ENCODE data around the gene LRFN2.

The LRFN2 gene

DNA sequence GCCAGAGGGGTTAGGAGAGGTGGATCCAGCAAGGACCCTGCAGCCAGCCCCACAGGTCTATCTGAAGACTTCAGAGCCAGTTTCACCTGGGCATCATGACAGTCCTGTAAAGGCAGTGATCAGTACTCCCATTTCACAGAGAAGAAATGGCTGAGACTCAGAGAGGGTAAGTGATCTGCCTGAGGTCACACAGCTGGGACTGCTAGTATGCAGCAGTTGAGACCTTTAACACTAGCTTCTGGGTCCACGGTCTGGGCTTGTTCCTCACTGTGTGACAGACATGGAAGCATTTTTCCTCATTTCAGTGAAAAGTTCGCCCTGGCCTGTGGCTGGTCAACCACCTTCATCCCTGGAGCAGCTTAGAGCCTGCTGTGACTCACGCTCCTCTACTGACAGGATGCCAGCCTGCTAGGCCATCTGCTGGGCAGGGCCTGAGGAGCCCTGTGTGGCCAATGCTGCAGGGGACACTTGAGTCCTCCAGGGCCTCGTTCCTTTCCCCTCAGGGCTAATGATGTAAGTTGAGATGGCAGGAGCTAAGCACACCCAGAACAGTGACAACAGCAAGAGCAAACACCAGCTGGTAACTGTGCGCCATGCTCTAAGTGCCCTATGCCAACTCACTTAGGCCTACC, 192.0 kb downstream of the LRFN2 start:
- peaks cover under 1% of the 10 kb centered on the region for H3K4me1 ChIP-seq (ENCODE audit: insufficient read depth, low read length, poor library complexity, severe bottlenecking)
- H3K27me3 ChIP-seq (ENCODE audit: insufficient read depth, low read length, poor library complexity, severe bottlenecking) = no peaks in the 10 kb centered on the region
- H3K9me3 ChIP-seq (ENCODE audit: insufficient read depth, low read depth, low read length) = no peaks in the 10 kb centered on the region
- H4K20me1 ChIP-seq (ENCODE audit: insufficient read depth, low read length, poor library complexity, severe bottlenecking) = no peaks in the 10 kb centered on the region
- no peak overlapping the region for H3K4me3 ChIP-seq (ENCODE audit: low read length, poor library complexity, severe bottlenecking)
- TF ChIP-seq CTCF (conservative IDR thresholded peaks at IDR 0.05; ENCODE audit: low read length) (no peak), EZH2phosphoT487 (IDR thresholded peaks at IDR 0.05; ENCODE audit: borderline replicate concordance) (no peak)
- no peaks in the 10 kb centered on the region for H3K36me3 ChIP-seq (ENCODE audit: insufficient read depth, low read length)
- no peaks in the 10 kb centered on the region for H3K79me2 ChIP-seq (ENCODE audit: insufficient read depth, low read length)
- no peak overlapping the region for H3K9ac ChIP-seq (ENCODE audit: low read depth, low read length, poor library complexity, severe bottlenecking)
- no peak overlapping the region for H2AFZ ChIP-seq (ENCODE audit: low read length)
- H3K4me2 ChIP-seq (ENCODE audit: low read depth, low read length, poor library complexity, severe bottlenecking) = no peak overlapping the region
- H3K9me2 ChIP-seq (replicated peaks; ENCODE audit: low read depth, low read length) = no peaks in the 10 kb centered on the region
- H3F3A ChIP-seq (ENCODE audit: low read depth) = no peaks in the 10 kb centered on the region

DNA sequence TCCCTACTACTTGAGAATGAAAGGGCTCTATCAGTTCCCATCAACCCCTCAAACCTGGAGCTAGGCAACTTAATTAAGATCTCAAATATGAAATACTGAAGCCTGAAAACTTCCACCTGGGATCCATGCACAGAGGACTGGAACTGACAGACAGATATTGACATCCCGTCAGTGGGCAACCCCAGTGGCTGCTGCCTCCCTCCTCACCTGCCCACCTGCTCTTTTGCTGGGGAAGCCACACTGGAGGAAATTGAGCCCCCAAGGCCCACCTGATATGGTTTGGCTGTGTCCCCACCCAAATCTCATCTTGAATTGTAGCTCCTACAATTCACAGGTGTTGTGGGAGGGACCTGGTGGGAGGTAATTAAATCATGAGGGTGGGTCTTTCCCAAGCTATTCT, 192.8 kb downstream of the LRFN2 start:
- no peak overlapping the region for H3K9ac ChIP-seq (ENCODE audit: low read depth, low read length, poor library complexity, severe bottlenecking)
- no peak overlapping the region for H2AFZ ChIP-seq (ENCODE audit: low read length)
- H3K9me3 ChIP-seq (ENCODE audit: insufficient read depth, low read depth, low read length) = no peaks in the 10 kb centered on the region
- H3K79me2 ChIP-seq (ENCODE audit: insufficient read depth, low read length) = no peaks in the 10 kb centered on the region
- no peaks in the 10 kb centered on the region for H3K27me3 ChIP-seq (ENCODE audit: insufficient read depth, low read length, poor library complexity, severe bottlenecking)
- H3F3A ChIP-seq (ENCODE audit: low read depth) = no peaks in the 10 kb centered on the region
- TF ChIP-seq EZH2phosphoT487 (IDR thresholded peaks at IDR 0.05; ENCODE audit: borderline replicate concordance) (no peak), CTCF (conservative IDR thresholded peaks at IDR 0.05; ENCODE audit: low read length) (no peak)
- H3K4me1 ChIP-seq (ENCODE audit: insufficient read depth, low read length, poor library complexity, severe bottlenecking) = peaks cover 9% of the 10 kb centered on the region
- no peaks in the 10 kb centered on the region for H3K36me3 ChIP-seq (ENCODE audit: insufficient read depth, low read length)
- no peak overlapping the region for H3K4me2 ChIP-seq (ENCODE audit: low read depth, low read length, poor library complexity, severe bottlenecking)
- no peaks in the 10 kb centered on the region for H3K9me2 ChIP-seq (replicated peaks; ENCODE audit: low read depth, low read length)
- H4K20me1 ChIP-seq (ENCODE audit: insufficient read depth, low read length, poor library complexity, severe bottlenecking) = no peaks in the 10 kb centered on the region
- H3K4me3 ChIP-seq (ENCODE audit: low read length, poor library complexity, severe bottlenecking) = no peak overlapping the region

DNA sequence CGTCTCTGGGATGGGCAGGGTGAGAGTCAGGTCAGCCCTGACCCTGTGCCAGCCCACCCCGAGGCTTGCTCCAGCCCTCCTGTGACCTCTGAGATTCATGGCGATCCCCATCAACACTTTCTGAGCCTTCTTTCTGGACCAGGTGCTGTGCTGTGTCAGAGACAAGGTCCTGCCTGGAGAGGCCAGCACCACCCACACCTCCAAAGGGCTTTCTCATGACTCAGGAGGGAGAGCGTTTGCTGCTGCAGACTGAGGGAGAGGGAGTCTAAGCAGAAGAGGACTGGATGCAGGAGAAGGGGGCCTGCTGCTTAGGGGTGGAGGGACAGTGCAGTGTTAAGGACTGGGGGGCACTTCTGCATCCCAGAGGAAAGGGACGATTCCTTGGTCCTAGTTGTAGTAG, 193.5 kb downstream of the LRFN2 start:
- Histone ChIP-seq H3K9ac (ENCODE audit: low read depth, low read length, poor library complexity, severe bottlenecking) (no peak overlapping the region), H3K9me2 (replicated peaks; ENCODE audit: low read depth, low read length) (no peaks in the 10 kb centered on the region), H3K79me2 (ENCODE audit: insufficient read depth, low read length) (no peaks in the 10 kb centered on the region), H4K20me1 (ENCODE audit: insufficient read depth, low read length, poor library complexity, severe bottlenecking) (no peaks in the 10 kb centered on the region), H3K4me3 (ENCODE audit: low read length, poor library complexity, severe bottlenecking) (no peak overlapping the region), H3K9me3 (ENCODE audit: insufficient read depth, low read depth, low read length) (no peaks in the 10 kb centered on the region), H3K4me1 (ENCODE audit: insufficient read depth, low read length, poor library complexity, severe bottlenecking) (peaks cover 16% of the 10 kb centered on the region), H3K4me2 (ENCODE audit: low read depth, low read length, poor library complexity, severe bottlenecking) (no peak overlapping the region), H2AFZ (ENCODE audit: low read length) (no peak overlapping the region), H3K27me3 (ENCODE audit: insufficient read depth, low read length, poor library complexity, severe bottlenecking) (no peaks in the 10 kb centered on the region), H3K36me3 (ENCODE audit: insufficient read depth, low read length) (no peaks in the 10 kb centered on the region), H3F3A (ENCODE audit: low read depth) (no peaks in the 10 kb centered on the region)
- TF ChIP-seq EZH2phosphoT487 (IDR thresholded peaks at IDR 0.05; ENCODE audit: borderline replicate concordance) = no peak
- TF ChIP-seq CTCF (conservative IDR thresholded peaks at IDR 0.05; ENCODE audit: low read length) = no peak

All from Loucy (cell line).